NCI-H2227 (cell line): ENCODE data around the gene MBTPS1.
A peak's percentile ranks its signal among the peaks of the same experiment; 100 is the strongest.

Experiments
- DNase-seq: peaks from one replicate; lab custom pipeline; 2025; ENCODE audit not compliant: unreplicated experiment; lab: John Stamatoyannopoulos, UW

Gene MBTPS1

DNA sequence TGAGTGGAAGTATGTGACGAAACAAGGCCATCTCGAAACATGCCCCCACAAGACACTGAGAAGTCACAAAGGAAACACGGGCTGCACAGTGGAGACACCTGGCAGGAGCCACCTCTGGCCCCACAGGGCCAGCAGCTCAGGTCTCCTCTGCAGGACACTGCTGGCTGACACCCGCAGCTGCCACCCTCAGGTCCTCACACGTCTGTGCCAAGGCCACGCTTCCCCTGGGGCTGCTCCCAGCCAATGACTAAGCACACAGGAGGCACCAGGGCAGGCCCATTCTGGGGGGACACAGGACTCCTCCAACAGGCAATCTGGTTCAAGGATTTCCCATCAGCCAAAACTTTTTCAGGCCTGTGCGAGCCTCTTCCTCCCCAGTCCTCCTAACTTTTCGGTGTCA lies 36.4 kb downstream of the MBTPS1 start:
- no peak for DNase-seq

DNA sequence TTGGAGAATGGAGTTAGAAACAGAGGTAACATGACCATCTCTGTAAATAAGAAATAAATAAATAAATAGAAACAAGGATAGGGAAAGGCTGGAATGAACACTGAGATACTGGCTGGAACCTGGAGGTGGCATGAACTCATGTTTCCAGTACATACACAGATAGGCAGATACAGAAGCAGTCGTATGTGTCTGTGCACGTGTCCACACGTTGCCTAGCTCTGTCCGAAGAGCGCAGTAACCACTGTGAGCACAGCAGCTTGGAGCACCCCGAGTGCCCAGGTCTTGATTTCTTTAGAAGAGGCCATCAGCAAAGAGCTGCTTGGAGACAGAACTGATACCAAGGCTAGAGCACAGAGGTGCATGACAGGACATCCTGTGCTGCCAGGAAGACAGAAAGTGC lies 37.1 kb downstream of the MBTPS1 start:
- no peak for DNase-seq

- DNase-seq, result no peak
Measured at GRCh38 chr16:84075376-84075775, 41.4 kb downstream of the MBTPS1 start.

- DNase-seq, result no peak
Measured at GRCh38 chr16:84074721-84075120, 42.0 kb downstream of the MBTPS1 start.

DNA sequence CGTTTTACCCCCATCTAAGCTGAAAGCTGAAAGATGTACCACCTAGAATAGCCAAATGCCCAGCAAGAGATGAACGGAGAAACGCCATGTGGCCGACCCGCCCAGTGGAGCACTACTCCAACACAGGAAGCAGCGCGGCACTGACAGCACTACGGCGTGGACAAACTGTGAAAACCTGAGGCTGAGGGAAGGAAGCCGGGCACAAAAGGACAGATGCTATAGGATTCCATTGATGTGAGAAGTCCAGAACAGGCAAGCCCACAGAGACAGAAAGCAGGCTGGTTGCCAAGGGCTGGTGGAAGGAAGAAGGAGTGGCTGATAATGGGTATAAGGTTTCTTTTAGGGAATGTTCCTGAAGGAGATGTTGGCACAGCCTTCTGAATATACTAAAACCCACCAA lies 44.7 kb downstream of the MBTPS1 start:
- no peak for DNase-seq

GRCh38 chr16:84071121-84071520 lies 45.6 kb downstream of the MBTPS1 start:
- DNase-seq, result no peak

GRCh38 chr16:84069540-84069939 lies 47.2 kb downstream of the MBTPS1 start:
- DNase-seq, result no peak

DNA sequence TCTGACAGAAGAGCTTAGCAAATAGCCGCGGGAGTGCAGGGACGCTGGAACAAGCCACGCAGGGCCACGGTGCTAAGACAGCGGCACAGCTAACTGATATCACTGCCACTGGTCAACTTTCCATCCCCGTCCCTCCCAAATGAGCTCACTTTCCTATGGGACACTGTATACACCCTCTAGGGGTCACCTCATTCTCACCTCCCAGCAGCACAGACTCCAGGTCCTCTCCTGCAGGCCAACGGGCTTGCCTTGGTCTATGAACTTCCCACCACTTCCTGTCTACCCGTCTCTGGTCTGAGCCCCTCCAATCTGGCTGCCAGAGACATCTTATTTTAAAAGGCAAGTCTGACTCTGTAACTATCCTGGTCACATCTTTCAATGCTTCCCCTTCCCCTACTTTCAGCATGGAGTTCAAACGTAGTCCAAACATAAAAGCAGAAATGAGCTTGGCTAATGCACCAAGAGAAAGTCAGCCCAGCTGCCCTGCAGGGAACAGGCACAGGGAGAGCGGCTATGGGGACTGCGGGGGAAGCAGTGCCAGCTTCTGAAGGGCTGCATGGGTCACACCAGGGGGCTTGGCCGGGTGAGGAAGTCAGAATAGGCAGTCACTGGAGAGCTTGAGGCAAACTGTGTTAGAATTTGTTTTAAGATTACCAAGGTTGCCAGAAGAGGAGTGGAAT lies 47.8 kb downstream of the MBTPS1 start:
- DNase-seq, result no peak

DNA sequence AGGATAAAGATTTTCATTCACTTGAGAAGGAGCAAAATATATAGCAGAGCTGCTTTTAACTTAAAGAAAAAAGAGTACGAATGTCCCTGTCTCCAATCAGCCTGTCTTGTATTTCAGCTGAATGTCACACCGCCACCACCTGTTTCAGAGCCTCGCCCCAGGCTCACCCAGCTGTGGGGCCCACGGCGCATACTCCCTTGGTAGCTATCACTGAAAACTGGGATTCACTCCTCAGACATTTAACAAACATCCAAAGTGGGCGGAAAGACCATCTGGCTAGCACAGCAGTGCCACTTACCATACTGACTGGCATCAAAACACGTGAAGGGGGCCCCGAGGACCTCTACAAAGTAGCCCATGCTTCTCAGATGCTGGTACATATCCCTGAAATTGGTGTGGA lies 48.7 kb downstream of the MBTPS1 start:
- no peak for DNase-seq

GRCh38 chr16:84067640-84068039 lies 49.1 kb downstream of the MBTPS1 start:
- no peak for DNase-seq

- peak; percentile 73 for DNase-seq
Measured at GRCh38 chr16:84065536-84066132, 51.1 kb downstream of the MBTPS1 start.

- DNase-seq, result no peak
Measured at GRCh38 chr16:84063980-84064379, 52.8 kb downstream of the MBTPS1 start.

- peak; percentile 84 for DNase-seq
Measured at GRCh38 chr16:84062734-84063640, 53.8 kb downstream of the MBTPS1 start.

DNA sequence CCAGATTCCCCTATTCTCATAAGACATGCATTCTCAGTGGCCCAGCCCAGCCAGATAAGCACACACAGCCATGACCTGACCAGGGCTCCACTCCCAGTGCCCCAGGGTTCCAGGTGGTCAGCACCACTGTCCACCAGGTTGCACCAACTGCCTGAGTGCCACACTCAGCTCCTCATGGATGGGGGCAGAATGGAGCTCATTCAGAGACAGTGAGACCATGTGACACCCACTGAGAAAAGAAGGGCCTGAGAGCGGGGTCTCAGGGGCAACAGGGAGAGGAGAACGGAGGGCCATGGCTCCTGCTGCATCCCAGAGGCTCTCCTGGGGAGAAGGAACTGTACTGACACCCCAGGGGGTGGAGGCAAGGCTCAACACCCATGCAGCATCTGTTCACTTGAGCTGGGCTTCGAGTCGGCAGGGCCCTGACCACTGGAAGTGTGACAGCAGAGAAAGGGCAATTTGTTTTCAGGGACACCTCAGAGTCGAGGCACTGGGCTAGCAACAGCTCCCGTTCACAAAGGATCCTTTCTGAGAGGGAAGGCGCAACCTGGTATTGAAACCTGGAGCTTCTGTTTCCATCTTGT lies 55.4 kb downstream of the MBTPS1 start:
- no peak for DNase-seq

- no peak for DNase-seq
Measured at GRCh38 chr16:84059946-84060901, 56.5 kb downstream of the MBTPS1 start.

- no peak for DNase-seq
Measured at GRCh38 chr16:84059111-84059510, 57.6 kb downstream of the MBTPS1 start.

DNA sequence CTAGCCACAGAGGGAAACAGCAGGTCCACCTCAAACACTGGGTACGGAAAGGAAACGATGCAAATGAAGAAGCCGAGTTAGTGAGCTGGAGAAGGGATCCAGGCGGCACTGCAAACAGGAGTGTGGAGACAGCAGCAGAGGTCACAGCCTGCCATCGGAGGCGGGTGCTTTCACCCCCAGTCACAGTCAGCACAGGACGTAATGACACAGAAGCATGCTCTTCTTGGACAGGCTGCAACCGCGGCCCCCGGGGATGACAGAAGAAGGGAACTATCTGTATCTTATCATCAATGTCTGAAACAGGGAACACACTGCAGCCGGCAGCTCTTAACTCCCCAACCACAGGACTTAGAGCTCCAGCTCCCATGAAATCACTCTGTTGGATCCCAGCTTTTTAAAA lies 58.1 kb downstream of the MBTPS1 start:
- DNase-seq, result no peak

DNA sequence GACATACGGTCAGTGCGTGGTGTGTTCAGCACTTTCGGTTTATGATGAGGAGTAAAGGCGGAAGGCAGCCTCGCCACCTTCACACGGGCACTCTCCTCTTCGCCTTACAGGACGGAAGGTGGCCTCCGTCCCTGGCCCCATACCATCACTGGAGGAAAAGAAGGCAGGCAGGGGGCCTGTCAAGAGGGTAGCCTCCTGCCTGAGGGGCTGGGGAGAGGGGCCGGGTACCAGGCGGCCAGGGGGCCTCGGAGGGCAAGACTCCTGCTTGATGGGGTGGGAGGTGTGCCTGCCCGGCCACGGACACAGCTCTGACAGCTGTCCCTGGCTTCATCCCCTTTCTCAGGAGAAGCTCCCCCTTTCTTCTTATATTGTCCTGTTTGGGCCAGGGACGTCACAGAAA lies 58.5 kb downstream of the MBTPS1 start:
- no peak for DNase-seq

DNA sequence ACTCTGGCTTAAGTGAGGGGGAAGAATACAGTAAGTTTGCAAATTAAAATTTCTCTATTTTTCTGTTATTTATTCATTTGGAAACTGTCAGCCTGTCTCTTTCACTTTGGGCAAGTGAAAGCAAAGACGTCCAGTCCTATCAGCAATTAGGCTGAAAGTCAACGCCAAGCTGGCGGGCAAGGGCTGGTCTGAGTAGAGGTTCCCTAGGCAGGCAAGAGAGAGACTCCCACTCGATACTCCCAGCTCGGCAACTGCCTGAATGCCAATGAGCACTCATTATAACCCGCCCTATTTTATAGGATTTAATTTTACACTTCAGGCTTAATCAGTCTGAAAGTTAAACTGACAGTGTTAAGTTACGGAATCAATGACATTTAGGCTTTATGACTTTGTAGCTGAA lies 59.8 kb downstream of the MBTPS1 start:
- no peak for DNase-seq

DNA sequence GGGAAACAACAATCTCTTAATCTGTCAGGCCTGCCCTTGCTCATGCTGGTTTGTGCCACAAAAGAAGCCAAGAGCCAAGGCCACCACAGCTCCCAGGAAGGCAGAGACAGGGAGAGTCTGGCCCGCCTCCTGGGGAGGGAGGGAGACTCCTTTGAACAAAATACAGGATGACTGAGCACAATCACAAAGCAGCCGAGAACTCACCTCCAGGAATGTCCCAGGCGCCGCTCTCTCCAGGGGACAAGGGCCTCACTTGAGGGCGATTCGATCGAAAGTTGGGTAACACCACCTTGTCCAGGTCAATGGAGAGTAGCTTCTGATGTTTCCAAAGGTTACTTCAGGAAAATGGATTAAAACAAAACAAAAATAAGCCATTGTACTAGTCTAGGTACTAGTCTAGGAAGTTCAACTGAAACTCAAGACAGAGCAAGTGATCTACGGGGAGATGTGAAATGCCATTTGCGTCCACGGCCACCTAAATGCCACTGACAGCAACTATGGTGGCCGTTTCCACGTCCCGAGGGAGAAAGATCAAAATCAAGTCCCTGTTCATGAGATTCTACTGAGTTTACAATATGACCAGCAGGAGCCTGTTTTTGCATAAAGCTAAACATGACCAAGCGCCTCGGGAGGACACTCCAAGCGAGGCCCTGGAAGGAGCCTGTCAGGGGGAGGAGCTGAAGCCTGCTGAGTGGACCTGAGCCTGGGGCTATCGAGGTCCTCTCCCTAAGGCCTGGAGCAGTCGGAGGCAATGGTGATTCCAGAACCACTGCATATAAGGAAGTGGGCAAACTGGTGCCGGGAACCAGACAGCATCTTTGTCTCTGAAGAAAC lies 60.7 kb downstream of the MBTPS1 start:
- DNase-seq, result no peak
